Epithelial cell of proximal tubule (primary cell): ENCODE results near the gene TENM4. TPM values are rescaled to one million over a fixed set of nuclear protein-coding genes. Genes with fewer than 3 reads are reported as not detected.

Source experiments
- DNase-seq: peaks from one replicate; pipeline ENCODE4 v3.0.0-alpha.2; 2011; ENCODE audit warnings: low read depth
- H3K4me3 ChIP-seq: 2 replicates; pipeline ENCODE4 v1.5.1; 2011; ENCODE audit warnings: low read depth, mild to moderate bottlenecking, low read length
- CTCF ChIP-seq: conservative IDR thresholded peaks from 2 replicates; pipeline ENCODE4 v1.5.1; 2012; ENCODE audit warnings: low read depth, mild to moderate bottlenecking, low read length
- total RNA-seq: library from RNA; depleted of rRNA; stranded (reverse); fragments of >200 nt; gene quantifications from 2 replicates; pipeline ENCODE4 v1.2.3, GENCODE V29; 2015

Gene TENM4
- total RNA-seq, 1 donor from 2014 or later = 22.2 TPM

- no peak for DNase-seq
- no peak overlapping the region for H3K4me3 ChIP-seq
- TF ChIP-seq CTCF = peak; percentile 86
Measured at GRCh38 chr11:78798663-78799062, 642.2 kb downstream of the TENM4 start.

- no peak for DNase-seq
- no peak for TF ChIP-seq CTCF
- H3K4me3 ChIP-seq = no peak overlapping the region
Measured at GRCh38 chr11:78797559-78797958, 643.3 kb downstream of the TENM4 start.

- H3K4me3 ChIP-seq = no peak overlapping the region
- no peak for DNase-seq
- TF ChIP-seq CTCF = no peak
Measured at GRCh38 chr11:78796956-78797355, 643.9 kb downstream of the TENM4 start.

GRCh38 chr11:78795621-78796261 lies 645.1 kb downstream of the TENM4 start:
- peak; percentile 58 for DNase-seq
- H3K4me3 ChIP-seq = no peak overlapping the region
- TF ChIP-seq CTCF = no peak

- TF ChIP-seq CTCF = no peak
- H3K4me3 ChIP-seq = no peak overlapping the region
- no peak for DNase-seq
Measured at GRCh38 chr11:78791964-78792363, 648.9 kb downstream of the TENM4 start.

GRCh38 chr11:78791254-78791653 lies 649.6 kb downstream of the TENM4 start:
- no peak for TF ChIP-seq CTCF
- DNase-seq = no peak

GRCh38 chr11:78790784-78791183 lies 650.0 kb downstream of the TENM4 start:
- no peak for TF ChIP-seq CTCF

More at GRCh38 chr11:78791254-78791653, 649.6 kb downstream of the TENM4 start:
- H3K4me3 ChIP-seq = no peak overlapping the region

More at GRCh38 chr11:78790784-78791183, 650.0 kb downstream of the TENM4 start:
- no peak for DNase-seq
- no peak overlapping the region for H3K4me3 ChIP-seq
